Measurements from ENCODE around the gene EBI3.
"Not testable (repeated sequence)": the region's sequence is repeated elsewhere in the genome, so short reads cannot be mapped to it uniquely, and the experiment has no call there.

GRCh38 chr19:4231521-4231920, 2.2 kb downstream of the EBI3 start:
- TF ChIP-seq CTCF (IDR thresholded peaks at IDR 0.05 in 8 of 11, conservative IDR thresholded peaks at IDR 0.05 in 3 of 11); POLR2A (IDR thresholded peaks at IDR 0.05): not testable (repeated sequence)

Measured in spleen (tissue), 7 donors.